NCI-H524 (cell line): Measurements from ENCODE around the gene ZFYVE19.
A peak's percentile ranks its signal among the peaks of the same experiment; 100 is the strongest.

Source experiments
- DNase-seq, 2 experiments: peaks; one replicate each; lab custom pipeline; 2025; lab: John Stamatoyannopoulos, UW

Gene ZFYVE19

DNA sequence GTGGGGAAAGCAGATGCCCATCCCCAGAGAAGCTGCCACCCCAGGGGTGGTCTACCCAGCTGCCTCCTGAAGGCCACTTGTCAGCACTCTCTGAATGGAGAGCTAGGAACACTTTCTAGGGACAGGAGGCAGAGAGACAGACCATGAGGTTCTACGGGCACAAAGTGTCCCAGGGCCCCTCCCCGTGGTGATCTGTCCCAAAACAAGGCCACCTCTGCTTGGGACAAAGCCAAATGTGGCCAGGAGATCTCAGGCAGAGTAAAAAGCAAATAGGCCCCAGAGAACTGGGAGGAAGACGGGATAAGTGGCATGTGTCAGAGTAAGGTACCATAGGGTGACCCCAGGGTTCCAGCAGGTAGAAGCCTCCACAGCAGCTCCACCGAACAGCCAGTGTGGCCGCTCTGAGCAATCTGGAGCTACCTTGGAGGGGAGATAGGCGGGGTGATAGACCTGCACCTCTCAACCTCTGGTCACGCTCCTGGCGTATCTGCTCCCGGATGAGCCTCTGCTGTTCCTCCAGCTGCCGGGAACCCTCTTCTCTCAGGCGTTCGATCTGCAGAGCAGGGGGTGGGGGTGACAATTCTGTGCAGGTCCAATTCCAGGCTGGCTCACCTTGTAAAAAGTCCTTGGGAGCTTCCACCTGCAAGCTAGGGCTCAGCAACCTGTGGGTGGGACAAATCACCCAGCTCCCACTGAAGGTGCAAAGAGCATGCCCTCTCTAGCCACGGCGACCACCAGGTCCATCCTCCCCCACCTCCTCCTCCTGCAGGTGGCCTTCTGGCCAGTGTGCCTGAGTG lies 31.0 kb upstream of the ZFYVE19 start:
- DNase-seq, result no peak

DNA sequence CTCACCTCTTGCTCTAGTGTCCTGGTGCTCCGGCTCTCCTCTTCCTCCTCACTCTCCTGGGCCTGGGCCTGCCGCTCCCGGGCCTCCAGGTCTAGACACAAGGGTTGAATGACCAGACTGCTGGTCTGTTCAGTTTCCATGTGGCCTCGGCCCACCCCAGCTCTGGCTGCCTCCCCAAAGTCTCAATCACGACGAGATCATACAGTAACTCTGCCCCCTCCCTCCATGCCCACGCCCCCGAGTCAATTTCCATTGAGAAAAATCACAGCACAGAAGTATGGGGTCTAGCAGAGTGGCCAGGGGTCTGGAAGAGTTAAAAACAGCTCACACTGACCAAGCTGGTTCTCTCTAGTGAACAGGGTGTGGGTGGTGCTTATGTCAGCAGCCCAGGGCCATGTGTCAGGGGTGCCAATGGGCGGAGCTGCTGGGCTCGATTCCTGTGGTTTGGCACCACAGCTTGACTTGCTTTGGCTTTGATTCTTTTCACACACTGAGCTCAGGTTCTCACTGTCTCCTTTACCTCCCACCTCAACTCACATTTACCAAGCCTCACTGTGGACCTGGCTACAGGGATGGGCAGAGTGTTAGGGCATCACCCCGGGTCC lies 30.2 kb upstream of the ZFYVE19 start:
- DNase-seq, result no peak

DNA sequence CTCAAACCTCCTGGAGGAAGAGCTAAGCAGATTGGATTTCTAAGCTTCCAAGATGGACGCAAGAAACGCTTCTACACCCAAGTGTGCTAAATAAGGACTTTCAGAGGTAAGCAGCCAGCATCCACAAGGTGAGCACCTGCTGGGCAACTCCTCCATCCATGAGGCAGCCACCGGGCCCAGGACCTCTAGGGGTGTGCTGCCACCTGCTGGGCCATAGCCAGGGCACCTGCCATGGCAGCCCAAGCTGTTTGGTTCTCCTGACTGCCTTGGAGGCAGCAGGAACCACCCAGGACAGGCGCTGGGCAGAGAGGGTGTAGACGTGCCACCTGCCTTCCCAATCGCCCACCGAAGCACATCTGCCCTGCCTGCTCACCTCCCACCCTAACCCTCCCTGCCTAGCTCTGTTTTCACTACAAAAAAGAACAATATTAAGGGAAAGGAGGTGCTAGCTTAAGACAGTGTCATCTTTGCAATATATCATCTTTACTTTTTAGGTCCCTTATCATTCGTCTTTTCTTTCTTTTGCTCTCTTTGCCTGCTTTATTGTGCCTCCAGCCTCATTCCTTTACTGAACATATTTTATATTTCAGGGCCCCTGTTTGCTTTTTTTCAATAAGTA lies 24.2 kb upstream of the ZFYVE19 start:
- DNase-seq, result peak; percentile 64 to 82

DNA sequence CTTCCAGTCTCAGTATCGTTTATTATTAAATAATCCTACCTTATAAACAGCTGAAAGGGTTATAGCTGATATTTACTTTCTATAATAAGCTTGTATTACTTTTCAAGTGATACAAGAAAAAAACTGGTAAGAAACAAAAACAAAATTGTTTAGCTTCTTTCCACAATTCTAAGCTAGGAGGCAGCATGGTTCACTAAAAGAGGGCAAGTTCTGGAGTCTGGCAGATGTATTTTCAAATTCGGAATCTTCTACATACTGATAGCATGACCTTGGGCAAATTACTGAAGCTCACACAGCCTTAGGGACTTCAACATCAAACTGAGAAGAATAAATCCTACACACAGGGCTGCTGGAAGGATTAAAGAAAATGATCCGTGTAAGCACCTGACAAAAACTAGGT lies 21.7 kb upstream of the ZFYVE19 start:
- no peak for DNase-seq

DNA sequence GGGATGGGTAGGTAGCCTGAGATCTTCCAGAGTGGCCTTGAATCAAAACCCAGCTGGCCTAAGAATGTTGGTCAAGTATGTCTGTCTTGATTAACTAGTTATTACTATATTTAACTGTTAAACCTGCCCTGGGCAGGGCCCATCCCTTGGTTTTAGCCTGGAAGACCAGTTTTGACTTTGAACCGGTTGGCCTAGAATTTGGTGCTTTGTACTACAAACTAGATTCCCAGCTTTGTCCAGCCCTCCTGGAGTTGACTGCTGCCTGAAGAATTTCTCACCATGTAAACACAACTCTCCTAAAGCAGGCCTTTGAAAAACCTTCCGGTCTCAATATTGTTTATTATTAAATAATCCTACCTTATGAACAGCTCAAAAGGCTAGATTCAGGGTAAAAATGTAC lies 21.1 kb upstream of the ZFYVE19 start:
- no peak for DNase-seq

DNA sequence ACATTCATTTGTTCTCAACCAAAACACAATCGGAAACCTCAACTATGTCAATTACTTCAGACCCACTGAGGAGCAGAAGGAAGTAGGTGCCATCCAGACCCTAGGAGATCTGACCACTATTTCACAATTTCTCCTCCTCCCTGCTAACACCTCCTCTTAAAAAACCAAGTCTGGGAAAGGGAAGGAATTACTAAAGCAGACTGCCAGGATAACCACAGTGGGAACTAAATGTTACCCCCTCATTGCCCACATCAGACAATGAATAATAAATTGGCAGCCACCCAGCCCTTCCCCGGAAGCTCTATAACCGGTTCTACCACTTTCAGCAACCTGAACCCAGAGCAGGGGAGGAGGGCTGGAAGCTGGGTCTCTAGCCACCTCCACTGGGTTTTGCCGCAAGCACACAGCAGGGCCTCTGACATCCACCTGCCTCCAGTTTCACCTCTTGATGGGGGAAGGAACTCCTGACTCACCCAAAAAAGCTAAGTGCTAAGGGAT lies 19.5 kb upstream of the ZFYVE19 start:
- no peak for DNase-seq

DNA sequence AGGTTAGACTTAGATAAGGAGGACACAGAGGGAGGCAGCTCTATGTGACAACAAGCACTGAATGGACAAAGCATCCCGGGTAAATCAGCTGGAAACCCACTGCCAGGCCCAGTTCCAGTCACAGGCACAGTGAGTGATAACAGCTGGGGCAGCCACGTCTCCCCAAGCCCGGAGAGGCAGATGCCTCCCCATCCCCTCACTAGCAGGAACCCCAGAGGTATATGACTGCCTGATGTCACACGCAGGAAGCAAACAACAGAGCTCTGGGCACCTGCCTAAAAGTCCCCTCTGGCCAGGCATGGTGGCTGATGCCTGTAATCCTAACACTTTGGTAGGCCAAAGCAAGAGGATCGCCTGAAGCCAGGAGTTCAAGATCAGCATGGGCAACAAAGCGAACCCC lies 18.9 kb upstream of the ZFYVE19 start:
- DNase-seq, result no peak

DNA sequence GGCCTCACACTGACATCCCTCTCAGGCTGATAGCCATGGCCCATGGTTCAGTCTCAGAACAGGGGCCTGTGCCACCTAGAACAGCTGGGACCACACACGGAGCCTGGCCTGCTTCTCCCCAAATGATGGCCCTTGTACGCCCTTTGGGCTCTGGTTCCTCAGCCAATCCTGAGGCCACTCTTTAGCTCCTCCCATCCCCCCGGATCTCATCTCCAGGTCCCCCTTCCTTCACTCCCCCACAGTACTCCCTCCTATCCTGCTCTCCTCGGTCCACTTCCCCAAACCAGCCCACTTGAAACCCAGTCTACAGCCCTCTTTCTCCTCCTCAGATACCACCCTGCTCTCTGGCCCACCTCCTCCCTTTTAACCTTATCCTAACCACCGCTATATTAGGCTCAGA lies 17.8 kb upstream of the ZFYVE19 start:
- DNase-seq, result no peak

DNA sequence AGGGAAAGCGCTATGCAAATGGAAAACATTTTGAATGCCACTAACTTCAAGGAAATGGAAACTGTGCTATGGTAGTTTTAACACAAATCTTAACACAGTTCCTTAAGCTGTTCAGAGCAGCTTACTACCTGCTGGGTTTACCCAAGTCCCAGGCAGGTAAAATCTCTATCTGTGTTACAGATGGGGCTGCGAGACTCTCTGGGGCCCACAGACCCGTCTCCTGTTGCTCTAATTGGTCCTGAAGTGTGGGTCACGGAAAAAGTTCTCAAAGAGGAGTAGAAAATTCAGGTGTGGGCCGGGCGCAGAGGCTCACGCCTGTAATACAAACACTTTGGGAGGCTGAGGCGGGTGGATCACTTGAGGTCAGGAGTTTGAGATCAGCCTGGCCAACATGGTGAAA lies 16.9 kb upstream of the ZFYVE19 start:
- DNase-seq, result no peak

DNA sequence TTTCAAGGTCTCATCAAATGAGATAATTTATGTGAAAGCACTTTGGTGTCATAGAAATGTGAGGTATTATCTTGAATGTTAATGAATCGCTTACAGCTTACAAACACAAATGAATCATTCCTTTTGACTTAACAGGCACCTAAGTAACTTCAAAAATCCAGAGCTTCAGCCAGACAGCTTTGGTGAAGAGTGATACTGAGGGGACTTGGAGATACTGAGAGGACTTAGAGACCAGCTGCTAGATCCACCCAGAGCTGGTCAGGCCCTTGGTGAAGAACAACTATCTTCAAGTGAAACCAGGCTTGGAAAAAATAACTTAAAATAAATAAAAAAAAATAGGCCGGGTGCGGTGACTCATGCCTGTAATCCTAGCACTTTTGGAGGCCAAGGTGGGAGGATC lies 16.2 kb upstream of the ZFYVE19 start:
- DNase-seq, result no peak

DNA sequence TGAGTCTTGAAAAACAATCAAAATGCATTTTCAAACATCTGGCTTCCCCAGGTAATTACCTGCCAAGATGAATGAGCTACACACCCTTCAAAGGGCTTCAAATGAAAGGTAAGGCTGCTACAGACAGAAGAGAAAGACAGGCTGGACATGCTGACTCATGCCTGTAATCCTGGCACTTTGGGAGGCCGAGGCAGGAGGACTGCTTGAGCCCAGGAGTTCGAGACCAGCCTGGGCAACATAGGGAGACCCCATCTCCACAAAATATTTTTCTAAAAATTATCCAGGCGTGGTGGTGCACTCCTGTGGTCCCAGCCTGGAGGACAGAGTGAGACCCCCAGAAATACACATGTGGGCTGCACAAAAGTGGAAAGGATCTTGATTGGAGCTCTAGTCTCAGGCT lies 14.5 kb upstream of the ZFYVE19 start:
- no peak for DNase-seq

DNA sequence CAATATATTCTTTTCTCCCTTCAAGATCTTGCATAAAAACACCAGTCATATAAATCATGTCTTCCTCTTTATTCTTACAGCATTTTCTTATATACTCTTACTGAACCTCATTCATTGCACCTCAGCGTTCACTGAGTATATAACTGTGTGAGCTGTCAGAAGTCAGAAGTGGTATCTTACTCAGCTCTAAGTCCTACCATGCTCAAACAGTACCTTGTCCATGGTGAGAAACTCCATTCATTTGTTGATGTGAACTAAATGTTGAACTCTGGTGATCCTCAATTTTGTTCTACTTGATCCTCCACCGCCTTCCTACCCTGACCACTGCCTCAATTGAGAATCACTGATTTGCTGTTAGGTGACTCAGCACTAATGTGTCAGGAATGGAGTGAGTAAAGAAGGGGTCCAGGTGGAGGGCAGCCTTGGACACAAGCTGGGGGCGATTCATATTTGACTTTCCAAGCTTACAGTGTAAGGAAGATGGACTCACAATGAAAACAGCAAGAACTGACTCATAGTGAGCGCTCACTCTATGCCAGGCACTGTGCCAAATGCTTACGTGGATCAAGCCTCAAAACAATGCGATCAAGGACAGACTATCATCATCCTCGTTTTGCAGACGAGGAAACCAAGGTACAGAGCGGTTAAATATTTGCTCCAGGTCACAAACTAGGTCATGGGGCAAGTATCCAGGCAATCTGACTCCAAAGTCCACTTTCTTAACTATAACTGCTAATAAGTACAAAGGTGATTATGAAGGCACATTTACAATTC lies 13.5 kb upstream of the ZFYVE19 start:
- no peak for DNase-seq

DNA sequence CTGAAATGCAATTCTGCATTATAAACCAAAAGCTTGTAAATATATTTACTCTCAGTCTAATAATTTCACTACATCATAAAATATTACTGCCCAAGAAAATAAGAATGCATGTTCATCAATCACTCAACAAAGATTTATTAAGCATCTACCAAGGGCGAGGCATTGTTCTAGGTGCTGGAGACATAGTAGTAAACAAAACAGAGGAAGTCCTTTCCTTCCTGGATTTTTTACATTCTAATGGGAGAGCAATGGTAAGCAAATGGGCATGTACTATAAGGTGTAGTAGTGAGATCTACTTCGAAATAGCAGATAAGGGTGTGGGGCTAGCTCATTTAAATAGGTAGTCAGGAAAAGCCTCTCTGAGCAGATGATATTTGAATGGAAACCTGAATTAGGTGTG lies 10.8 kb upstream of the ZFYVE19 start:
- DNase-seq, result no peak

DNA sequence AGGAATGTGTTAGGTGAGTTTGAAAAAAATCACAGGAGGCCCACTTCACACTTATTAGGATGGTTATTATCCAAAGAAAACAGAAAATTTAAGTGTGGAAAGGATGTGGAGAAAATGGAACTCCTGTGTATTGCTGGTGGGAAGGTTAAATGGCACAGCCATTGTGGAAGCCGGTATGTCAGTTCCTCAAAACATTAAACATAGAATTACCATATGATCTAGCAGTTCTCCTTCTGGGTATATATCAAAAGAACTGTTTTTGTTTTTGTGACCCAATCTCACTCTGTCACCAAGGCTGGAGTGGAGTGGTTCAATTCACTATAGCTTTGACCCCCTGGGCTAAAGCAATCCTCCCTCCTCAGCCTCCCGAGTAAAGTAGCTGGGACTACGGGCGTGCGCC lies 10.4 kb upstream of the ZFYVE19 start:
- no peak for DNase-seq

DNA sequence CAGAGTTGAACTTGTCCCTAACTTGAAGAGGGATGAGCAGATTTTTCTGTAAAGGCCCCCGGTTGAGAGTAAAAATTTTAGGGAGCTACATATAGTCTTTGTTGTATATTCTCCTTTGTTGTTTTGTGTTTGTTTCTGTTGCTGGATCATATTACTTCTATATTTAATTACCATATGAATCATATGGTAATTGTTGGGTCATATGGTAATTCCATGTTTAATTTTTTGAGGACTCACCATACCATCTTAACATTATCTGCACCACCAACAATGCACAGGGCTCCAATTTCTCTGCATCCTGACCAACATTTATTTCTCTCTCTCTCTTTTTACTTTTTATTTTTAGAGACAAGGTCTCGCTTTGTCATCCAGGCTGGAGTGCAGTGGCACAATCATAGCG lies 7.4 kb upstream of the ZFYVE19 start:
- DNase-seq, result no peak

DNA sequence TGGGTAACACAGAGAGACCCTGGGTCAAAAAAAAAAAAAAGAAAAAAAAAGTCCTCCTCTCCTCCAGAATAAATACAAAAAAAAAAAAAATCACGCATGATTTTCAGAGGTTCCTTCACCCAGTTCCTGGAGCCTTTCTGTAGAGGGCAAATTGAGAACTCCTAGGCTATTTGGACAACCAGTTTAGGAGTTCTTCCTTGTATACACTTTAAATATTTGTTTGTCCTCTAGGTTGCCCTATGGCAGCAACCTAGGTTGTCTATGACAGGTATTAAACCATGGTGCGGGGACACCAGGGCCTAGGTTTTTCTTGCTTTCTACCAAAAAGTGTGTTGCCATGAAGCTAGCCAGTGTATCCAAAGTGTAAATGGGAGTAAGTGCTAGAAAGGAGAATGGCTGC lies 3.8 kb upstream of the ZFYVE19 start:
- no peak for DNase-seq

DNA sequence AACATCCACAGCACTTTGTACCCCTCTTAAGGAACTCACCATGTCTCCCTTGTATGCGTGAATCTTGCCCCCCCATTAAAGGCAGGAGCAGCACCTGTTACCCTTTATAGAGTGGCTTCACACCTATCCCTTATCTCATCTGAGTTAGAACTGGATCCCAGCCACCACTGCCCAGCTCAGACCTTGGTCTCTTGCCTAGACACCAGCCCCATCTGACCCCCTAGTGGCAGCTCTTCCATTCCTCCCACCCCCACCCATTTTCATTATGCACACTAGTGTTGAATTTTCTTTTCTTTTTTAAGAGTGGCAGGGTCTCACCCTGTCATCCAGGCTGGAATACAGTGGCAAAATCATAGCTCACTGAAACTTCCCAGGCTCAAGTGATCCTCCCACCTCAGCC lies 3.2 kb upstream of the ZFYVE19 start:
- DNase-seq, result no peak

DNA sequence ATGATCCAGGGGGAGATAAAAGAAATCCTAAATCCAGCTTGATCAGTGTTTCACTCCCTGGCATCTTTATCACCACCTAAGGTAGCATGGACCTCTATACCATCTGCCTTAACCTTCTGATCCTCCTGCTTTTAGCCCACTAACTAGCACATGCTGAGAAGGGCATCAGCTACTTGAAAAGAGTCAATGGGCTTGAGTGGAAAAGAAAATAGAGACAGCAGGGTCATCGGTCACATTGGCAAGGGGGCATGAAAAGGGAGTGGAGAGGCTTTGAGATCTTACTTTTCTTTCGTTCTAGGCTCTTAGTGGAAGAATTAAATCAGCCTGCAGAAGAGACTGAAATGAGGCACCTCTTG lies 239 bp upstream of the ZFYVE19 start:
- DNase-seq, result no peak

DNA sequence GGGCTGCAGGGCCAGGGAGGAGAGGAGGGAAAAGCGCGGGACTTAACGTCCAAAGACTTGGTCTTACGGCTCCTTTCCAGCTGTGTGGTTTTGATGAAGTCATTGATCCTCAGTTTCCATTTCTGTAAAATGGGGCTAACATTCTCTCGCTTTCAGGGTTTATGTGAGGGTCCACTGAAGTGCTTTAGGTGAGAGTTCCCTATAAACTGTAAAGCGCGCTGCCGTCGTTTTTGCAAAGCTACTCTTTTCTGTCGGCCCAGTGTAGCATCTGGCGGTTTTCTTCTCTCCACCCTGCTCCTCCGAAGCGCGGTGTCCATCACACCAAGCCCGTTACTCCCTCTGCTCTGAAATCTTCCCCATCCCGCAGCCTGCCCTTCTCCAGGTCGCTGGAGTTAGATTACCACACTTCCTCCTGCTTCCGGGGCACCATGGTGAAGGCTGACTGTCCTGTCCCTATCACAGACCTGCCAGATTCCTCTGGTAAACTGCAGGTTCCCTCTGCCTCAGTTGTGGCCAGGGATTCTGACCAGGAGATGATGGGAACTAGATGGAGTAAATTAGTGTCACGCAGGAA lies 1.1 kb downstream of the ZFYVE19 start:
- no peak for DNase-seq

DNA sequence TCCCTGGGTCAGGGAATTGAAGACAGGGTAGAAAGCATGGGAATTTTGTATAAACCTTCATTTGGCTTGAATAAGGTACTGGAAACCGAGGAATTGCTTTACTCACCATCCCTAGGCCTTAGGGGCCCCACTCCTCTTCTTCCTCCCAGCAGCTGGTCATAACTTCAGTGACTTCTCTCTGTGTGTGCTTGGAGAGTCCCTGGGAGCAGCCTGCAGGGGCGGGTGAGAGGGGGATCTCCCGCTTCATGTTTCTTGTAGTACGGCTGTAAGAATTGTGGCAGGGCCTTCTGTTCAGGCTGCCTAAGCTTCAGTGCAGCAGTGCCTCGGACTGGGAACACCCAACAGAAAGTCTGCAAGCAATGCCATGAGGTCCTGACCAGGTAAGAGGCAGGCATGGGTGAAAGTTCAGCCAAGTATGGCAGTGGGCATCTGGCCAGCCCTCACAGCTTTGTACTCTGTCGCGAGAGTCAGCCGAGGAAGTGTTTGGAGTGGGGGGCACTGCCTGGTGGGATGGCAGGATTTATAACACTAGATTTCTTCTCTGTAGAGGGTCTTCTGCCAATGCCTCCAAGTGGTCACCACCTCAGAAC lies 2.1 kb downstream of the ZFYVE19 start:
- no peak for DNase-seq

DNA sequence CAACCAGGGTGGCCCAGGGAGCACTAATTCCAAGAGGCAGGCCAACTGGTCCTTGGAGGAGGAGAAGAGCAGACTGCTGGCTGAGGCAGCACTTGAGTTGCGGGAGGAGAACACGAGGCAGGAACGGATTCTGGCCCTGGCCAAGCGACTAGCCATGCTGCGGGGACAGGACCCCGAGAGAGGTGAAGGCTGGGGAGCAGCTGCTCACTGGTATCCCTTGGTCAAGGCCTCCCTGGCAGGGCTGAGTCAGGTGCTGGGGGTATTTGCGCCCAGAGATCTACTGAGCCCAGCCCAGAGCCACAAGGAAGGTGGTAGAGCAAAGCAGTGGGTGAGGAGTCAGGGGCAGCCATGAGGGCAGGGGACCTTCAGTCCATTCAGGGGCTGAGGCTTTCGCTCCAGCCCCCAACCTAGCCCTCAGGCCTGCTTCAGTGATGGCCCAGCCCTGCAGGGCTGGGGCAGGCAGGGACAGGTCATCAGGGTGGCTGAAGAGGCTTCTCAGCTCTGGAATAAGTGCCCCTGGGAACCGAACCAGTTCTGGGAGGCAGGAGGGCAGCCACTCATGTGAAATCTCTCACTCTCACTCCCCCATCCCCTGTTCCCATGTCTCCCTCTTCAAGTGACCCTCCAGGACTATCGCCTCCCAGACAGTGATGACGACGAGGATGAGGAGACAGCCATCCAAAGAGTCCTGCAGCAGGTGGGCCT lies 6.0 kb downstream of the ZFYVE19 start:
- no peak for DNase-seq
